HG02884 (cell line): ENCODE measurements around the gene SEPTIN2.
"Not testable (repeated sequence)": the region's sequence is repeated elsewhere in the genome, so short reads cannot be mapped to it uniquely, and the experiment has no call there.

Source experiments
- ATAC-seq: cut with Tn5 transposase; IDR thresholded peaks from one replicate; pipeline ENCODE4 v1.9.1; 2021; ENCODE audit warnings: mild to moderate bottlenecking, moderate library complexity; ENCODE audit not compliant: unreplicated experiment

SEPTIN2 gene

GRCh38 chr2:241286348-241287090, 29.2 kb upstream of the SEPTIN2 start:
- ATAC-seq: no peak

- no peak for ATAC-seq
These were observed 27.3 kb upstream of the SEPTIN2 start for GRCh38 chr2:241288324-241288888.

GRCh38 chr2:241289053-241289452, 26.7 kb upstream of the SEPTIN2 start:
- ATAC-seq: no peak

GRCh38 chr2:241289597-241289996, 26.1 kb upstream of the SEPTIN2 start:
- no peak for ATAC-seq

- no peak for ATAC-seq
These were observed 24.6 kb upstream of the SEPTIN2 start for GRCh38 chr2:241291153-241291552.

GRCh38 chr2:241291977-241292376, 23.7 kb upstream of the SEPTIN2 start:
- ATAC-seq: no peak

- ATAC-seq: not testable (repeated sequence)
These were observed 22.3 kb upstream of the SEPTIN2 start for GRCh38 chr2:241293378-241293797.

- no peak for ATAC-seq
These were observed 20.2 kb upstream of the SEPTIN2 start for GRCh38 chr2:241295326-241296095.

GRCh38 chr2:241296767-241297166, 19.0 kb upstream of the SEPTIN2 start:
- no peak for ATAC-seq

- no peak for ATAC-seq
These were observed 17.1 kb upstream of the SEPTIN2 start for GRCh38 chr2:241298673-241299072.

- ATAC-seq: no peak
These were observed 15.7 kb upstream of the SEPTIN2 start for GRCh38 chr2:241300000-241300399.

GRCh38 chr2:241302083-241302482, 13.6 kb upstream of the SEPTIN2 start:
- no peak for ATAC-seq

- ATAC-seq: no peak
These were observed 12.7 kb upstream of the SEPTIN2 start for GRCh38 chr2:241302759-241303651.

- no peak for ATAC-seq
These were observed 11.6 kb upstream of the SEPTIN2 start for GRCh38 chr2:241304039-241304670.

- ATAC-seq: no peak
These were observed 8.7 kb upstream of the SEPTIN2 start for GRCh38 chr2:241307055-241307454.

- no peak for ATAC-seq
These were observed 7.5 kb upstream of the SEPTIN2 start for GRCh38 chr2:241308267-241308666.

- ATAC-seq: no peak
These were observed 6.8 kb upstream of the SEPTIN2 start for GRCh38 chr2:241308832-241309500.

- ATAC-seq: peak; percentile 34
These were observed 6.0 kb upstream of the SEPTIN2 start for GRCh38 chr2:241309684-241310117.

- ATAC-seq: no peak
These were observed 4.7 kb upstream of the SEPTIN2 start for GRCh38 chr2:241310917-241311566.
